22Rv1 (cell line): Measurements from ENCODE around the gene ZNF423.
"Not testable (repeated sequence)": the region's sequence is repeated elsewhere in the genome, so short reads cannot be mapped to it uniquely, and the experiment has no call there.

ENCODE experiments used
- ZFX ChIP-seq: fragments of 450-650 bp; IDR thresholded peaks from 2 replicates; pipeline ENCODE4 v1.6.1; 2017; ENCODE audit warnings: antibody characterized with exemption, borderline replicate concordance
- TF ChIP-seq, protein P1 (sequence below): fragments of 450-650 bp; IDR thresholded peaks from 2 replicates; pipeline ENCODE4 v1.5.1; 2017; ENCODE audit warnings: mild to moderate bottlenecking

DNA sequence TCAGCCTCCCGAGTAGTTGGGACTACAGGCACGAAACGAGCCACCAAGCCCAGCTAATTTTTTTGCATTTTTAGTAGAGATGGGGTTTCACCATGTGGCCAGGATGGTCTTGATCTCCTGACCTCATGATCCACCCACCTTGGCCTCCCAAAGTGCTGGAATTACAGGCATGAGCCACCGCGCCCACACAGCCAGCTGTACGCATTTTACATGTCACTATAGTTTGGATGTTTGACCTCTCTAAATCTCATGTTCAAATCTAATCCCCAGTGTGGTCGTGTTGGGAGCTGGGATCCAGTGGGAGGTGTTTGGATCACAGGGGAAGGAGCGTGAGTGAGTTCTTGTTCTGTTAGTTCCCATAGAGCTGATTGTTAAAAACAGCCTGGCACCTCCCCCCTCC is 293.0 kb downstream of the ZNF423 start:
- TF ChIP-seq, protein P1, sequence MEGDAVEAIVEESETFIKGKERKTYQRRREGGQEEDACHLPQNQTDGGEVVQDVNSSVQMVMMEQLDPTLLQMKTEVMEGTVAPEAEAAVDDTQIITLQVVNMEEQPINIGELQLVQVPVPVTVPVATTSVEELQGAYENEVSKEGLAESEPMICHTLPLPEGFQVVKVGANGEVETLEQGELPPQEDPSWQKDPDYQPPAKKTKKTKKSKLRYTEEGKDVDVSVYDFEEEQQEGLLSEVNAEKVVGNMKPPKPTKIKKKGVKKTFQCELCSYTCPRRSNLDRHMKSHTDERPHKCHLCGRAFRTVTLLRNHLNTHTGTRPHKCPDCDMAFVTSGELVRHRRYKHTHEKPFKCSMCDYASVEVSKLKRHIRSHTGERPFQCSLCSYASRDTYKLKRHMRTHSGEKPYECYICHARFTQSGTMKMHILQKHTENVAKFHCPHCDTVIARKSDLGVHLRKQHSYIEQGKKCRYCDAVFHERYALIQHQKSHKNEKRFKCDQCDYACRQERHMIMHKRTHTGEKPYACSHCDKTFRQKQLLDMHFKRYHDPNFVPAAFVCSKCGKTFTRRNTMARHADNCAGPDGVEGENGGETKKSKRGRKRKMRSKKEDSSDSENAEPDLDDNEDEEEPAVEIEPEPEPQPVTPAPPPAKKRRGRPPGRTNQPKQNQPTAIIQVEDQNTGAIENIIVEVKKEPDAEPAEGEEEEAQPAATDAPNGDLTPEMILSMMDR, result not testable (repeated sequence)
- not testable (repeated sequence) for TF ChIP-seq ZFX
